Measurements from ENCODE around the gene CHAC1.

- peak; percentile 61 for TF ChIP-seq POLR2AphosphoS5 (IDR thresholded peaks at IDR 0.05; ENCODE audit: low read depth)
- TF ChIP-seq, protein P1, sequence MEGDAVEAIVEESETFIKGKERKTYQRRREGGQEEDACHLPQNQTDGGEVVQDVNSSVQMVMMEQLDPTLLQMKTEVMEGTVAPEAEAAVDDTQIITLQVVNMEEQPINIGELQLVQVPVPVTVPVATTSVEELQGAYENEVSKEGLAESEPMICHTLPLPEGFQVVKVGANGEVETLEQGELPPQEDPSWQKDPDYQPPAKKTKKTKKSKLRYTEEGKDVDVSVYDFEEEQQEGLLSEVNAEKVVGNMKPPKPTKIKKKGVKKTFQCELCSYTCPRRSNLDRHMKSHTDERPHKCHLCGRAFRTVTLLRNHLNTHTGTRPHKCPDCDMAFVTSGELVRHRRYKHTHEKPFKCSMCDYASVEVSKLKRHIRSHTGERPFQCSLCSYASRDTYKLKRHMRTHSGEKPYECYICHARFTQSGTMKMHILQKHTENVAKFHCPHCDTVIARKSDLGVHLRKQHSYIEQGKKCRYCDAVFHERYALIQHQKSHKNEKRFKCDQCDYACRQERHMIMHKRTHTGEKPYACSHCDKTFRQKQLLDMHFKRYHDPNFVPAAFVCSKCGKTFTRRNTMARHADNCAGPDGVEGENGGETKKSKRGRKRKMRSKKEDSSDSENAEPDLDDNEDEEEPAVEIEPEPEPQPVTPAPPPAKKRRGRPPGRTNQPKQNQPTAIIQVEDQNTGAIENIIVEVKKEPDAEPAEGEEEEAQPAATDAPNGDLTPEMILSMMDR (IDR thresholded peaks at IDR 0.05; ENCODE audit: insufficient read depth, low read length), result no peak
These were observed 21.1 kb upstream of the CHAC1 start for GRCh38 chr15:40932156-40932555.

Data from HL-60 (cell line).